KMS-11 (cell line): ENCODE results near the gene MMP25.

ENCODE experiments used
- H2AFZ ChIP-seq: fragments of 200-600 bp; sonication (generic); 2 replicates; pipeline ENCODE4 v1.6.1; 2016; ENCODE audit warnings: antibody characterized with exemption, mixed run types, low read depth
- H3K27ac ChIP-seq: fragments of 200-600 bp; sonication (generic); 2 replicates; pipeline ENCODE4 v1.6.1; 2016; ENCODE audit warnings: mild to moderate bottlenecking, mixed run types
- H3K27me3 ChIP-seq: fragments of 200-600 bp; sonication (generic); 2 replicates; pipeline ENCODE4 v1.6.1; 2017; ENCODE audit warnings: mild to moderate bottlenecking, low read depth, mixed run types, moderate library complexity; ENCODE audit not compliant: insufficient read depth
- H3K36me3 ChIP-seq: fragments of 200-600 bp; sonication (generic); 2 replicates; pipeline ENCODE4 v1.6.1; 2017; ENCODE audit warnings: mild to moderate bottlenecking, mixed run types; ENCODE audit not compliant: insufficient read depth
- H3K4me1 ChIP-seq: fragments of 200-600 bp; sonication (generic); 2 replicates; pipeline ENCODE4 v1.6.1; 2016; ENCODE audit warnings: mild to moderate bottlenecking, low read depth, mixed run types; ENCODE audit not compliant: poor library complexity, severe bottlenecking
- H3K4me2 ChIP-seq: fragments of 200-600 bp; sonication (generic); 2 replicates; pipeline ENCODE4 v1.7.0; 2016; ENCODE audit warnings: mild to moderate bottlenecking, mixed run types
- H3K4me3 ChIP-seq: fragments of 200-600 bp; sonication (generic); IDR thresholded peaks from 2 replicates; pipeline ENCODE4 v1.6.1; 2017; ENCODE audit warnings: low read depth, low read length, mixed read lengths; ENCODE audit not compliant: insufficient read depth
- H3K79me2 ChIP-seq: fragments of 200-600 bp; sonication (generic); 2 replicates; pipeline ENCODE4 v1.6.1; 2016; ENCODE audit warnings: low read depth, mixed run types; ENCODE audit not compliant: insufficient read depth
- H3K9ac ChIP-seq: fragments of 200-600 bp; sonication (generic); 2 replicates; pipeline ENCODE4 v1.6.1; 2016; ENCODE audit warnings: mild to moderate bottlenecking, mixed run types
- H4K20me1 ChIP-seq: fragments of 200-600 bp; sonication (generic); 2 replicates; pipeline ENCODE4 v1.6.1; 2016; ENCODE audit warnings: mild to moderate bottlenecking, mixed run types; ENCODE audit not compliant: insufficient read depth
- CTCF ChIP-seq: fragments of 200-600 bp; sonication (generic); conservative IDR thresholded peaks from 2 replicates; pipeline ENCODE4 v1.6.1; 2017; ENCODE audit warnings: low read depth, mild to moderate bottlenecking, antibody characterized with exemption, low read length, moderate library complexity, mixed read lengths

MMP25 gene

GRCh38 chr16:3088925-3089716 lies 42.8 kb downstream of the MMP25 start:
- Histone ChIP-seq H3K4me2 (no peak overlapping the region), H3K36me3 (no peaks in the 10 kb centered on the region), H3K4me3 (no peak overlapping the region), H3K9ac (no peak overlapping the region), H3K27me3 (peaks cover 42% of the 10 kb centered on the region), H3K4me1 (no peaks in the 10 kb centered on the region), H3K79me2 (no peaks in the 10 kb centered on the region), H2AFZ (no peak overlapping the region), H4K20me1 (no peaks in the 10 kb centered on the region), H3K27ac (no peak overlapping the region)
- TF ChIP-seq CTCF = no peak

GRCh38 chr16:3089717-3090592 lies 43.6 kb downstream of the MMP25 start:
- no peak overlapping the region for H3K9ac ChIP-seq
- no peak overlapping the region for H2AFZ ChIP-seq
- H3K36me3 ChIP-seq = no peaks in the 10 kb centered on the region
- no peaks in the 10 kb centered on the region for H3K79me2 ChIP-seq
- H3K4me2 ChIP-seq = no peak overlapping the region
- H4K20me1 ChIP-seq = no peaks in the 10 kb centered on the region
- no peak overlapping the region for H3K27ac ChIP-seq
- no peak for TF ChIP-seq CTCF
- H3K4me3 ChIP-seq = no peak overlapping the region
- H3K27me3 ChIP-seq = peaks cover 34% of the 10 kb centered on the region
- no peaks in the 10 kb centered on the region for H3K4me1 ChIP-seq

- Histone ChIP-seq H3K4me1 (peaks cover 10% of the 10 kb centered on the region), H3K79me2 (no peaks in the 10 kb centered on the region), H3K36me3 (no peaks in the 10 kb centered on the region), H2AFZ (no peak overlapping the region), H3K4me3 (no peak overlapping the region), H3K4me2 (no peak overlapping the region), H3K9ac (no peak overlapping the region), H4K20me1 (no peaks in the 10 kb centered on the region), H3K27ac (no peak overlapping the region), H3K27me3 (peaks cover 34% of the 10 kb centered on the region)
- TF ChIP-seq CTCF = no peak
These were observed 45.2 kb downstream of the MMP25 start for GRCh38 chr16:3091551-3091950.

- Histone ChIP-seq H3K9ac (no peak overlapping the region), H3K4me3 (no peak overlapping the region), H3K27ac (no peak overlapping the region), H3K27me3 (peaks cover 35% of the 10 kb centered on the region), H3K4me1 (peaks cover 10% of the 10 kb centered on the region), H3K79me2 (no peaks in the 10 kb centered on the region), H3K4me2 (no peak overlapping the region), H4K20me1 (no peaks in the 10 kb centered on the region), H3K36me3 (no peaks in the 10 kb centered on the region), H2AFZ (no peak overlapping the region)
- no peak for TF ChIP-seq CTCF
These were observed 46.2 kb downstream of the MMP25 start for GRCh38 chr16:3092501-3092941.
